ENCODE results near the gene ZNF407.

ZNF407 gene

DNA sequence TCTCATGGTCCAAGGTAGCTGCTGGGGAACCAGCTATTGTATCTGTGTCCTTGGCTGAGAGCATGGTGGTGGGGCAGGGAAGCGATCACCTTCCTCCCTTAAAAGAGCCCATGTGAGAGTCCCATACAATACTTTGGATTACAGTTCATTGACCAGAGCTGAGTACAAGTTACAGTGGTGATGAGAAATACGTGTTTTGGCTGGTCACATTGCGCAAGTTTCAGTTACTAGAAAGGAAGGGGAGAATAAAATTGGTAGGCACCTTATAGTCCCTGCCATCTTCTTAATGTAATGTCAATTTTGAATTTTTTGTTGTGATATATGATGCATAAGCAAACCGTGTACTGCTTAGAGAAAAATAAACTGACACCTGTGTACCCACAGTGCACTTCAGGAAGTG, 67.7 kb downstream of the ZNF407 start:
- in situ Hi-C loops (cut with HindIII; ENCODE audit: low sequenced_read_pairs): no loop called here

DNA sequence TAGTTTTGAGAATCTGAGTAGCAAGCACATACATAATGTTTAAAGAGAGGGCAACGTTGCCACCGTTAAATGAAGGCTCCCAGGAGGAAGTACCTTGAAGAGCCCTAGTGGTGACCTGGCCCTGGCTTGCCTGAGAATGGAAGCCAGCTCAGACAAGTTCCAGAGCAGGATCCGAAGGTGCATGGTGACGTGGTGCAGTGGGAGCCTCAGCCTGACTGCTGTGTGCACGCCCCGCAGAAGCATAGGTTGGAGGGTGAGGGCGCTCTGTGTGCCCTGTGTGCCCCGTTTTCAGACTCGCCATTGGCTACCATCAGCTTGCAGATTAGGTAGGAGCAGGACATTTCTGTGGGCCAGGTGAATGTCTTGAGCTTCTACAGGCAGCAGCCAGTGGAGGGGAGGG, 68.2 kb downstream of the ZNF407 start:
- in situ Hi-C loops (cut with HindIII; ENCODE audit: low sequenced_read_pairs): no loop called here

DNA sequence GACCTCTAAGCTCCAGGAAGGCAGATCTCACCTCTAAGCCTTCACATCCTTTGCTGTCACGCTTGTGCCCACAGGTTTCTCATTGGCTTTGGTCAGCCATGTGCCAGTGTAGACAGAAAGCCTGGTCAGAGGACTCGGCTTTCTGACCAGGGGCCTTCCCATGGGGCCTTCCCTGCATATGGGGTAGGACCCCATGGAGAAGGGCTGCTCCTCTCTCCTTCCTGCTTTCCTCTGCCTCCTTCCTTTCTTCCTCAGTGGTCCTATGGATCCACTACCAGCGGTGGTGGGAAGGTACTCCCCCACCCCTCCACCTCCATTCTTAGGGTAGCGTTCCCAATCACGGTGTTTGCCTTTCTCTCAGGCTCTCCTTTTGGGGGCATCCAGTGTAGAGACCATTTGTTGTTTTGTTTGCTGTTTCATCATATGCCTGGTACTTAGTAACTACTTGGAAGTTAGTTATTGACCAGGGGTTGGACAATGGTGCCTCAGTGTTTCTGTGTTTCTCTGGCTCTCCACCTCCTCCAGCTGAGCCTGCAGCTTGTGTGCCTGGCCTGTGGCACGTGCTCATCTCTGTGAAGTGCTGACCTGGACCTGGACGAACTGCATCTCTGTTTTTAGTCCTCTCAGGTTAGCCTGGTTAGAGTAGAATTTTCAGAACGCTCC, 71.6 kb downstream of the ZNF407 start:
- in situ Hi-C loops (cut with HindIII; ENCODE audit: low sequenced_read_pairs): no loop called here

DNA sequence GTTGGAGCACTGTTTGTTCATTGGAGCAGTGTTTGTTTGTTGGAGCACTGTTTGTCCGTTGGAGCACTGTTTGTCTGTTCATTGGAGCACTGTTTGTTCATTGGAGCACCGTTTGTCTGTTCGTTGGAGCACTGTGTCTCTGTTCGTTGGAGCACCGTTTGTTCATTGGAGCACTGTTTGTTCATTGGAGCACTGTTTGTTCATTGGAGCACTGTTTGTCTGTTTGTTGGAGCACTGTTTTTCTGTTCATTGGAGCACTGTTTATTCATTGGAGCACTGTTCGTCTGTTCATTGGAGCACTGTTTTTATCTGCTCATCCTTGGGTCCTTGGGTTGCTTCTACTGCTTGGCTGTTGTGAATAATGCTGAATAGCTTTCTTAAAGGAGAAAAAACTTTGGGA, 74.7 kb downstream of the ZNF407 start:
- in situ Hi-C loops (cut with HindIII; ENCODE audit: low sequenced_read_pairs): no loop called here

DNA sequence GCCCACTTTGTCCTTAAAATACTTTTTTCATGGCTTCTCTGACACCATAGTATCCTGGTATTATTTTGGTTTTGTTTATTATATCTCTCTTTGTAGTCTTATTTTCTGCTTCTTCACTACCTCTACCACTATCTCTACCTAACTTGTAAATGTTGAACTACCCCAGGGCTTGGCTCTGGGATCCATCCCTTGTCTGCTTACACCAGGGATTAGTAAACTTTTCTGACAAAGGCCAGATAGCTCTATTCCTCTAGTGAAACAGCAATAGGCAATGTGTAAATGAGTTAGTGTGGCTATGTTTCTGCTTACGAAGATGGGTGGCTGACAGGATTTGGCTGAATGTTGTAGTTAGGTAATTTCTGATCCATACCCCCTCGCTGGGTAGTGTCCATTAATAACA, 76.8 kb downstream of the ZNF407 start:
- in situ Hi-C loops (cut with HindIII; ENCODE audit: low sequenced_read_pairs): no loop called here

DNA sequence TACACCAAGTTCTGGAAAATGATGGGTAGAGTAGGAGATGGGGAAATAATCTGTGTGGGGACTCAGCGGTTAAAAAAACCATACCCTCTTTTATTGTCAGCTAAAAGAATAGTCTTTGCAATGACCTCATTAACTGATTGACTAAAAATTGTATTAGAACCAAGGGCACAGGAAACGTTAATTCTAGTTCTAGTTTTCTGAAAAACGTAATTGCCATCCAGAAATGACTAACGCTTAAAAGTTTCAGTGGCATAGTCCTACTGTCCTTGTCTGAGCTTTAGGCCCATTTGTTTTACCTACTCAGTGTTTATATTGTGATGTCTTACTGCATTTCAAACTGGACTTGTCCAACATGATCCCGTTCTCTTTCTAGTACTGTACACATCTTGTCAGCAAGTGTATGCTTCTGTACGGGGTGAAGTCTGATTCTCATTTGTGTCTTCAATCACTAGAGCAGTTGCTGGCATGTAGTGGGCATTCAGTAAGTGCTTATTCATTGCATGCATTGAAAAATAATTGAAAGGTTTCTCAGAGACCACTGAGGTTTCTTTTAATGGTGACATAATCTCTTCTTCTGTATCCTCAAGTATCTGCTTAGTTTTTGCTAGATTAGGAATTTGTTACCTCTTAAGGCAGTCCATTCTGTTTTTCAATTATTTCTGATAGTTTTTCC, 81.5 kb downstream of the ZNF407 start:
- in situ Hi-C loops (cut with HindIII; ENCODE audit: low sequenced_read_pairs): no loop called here

DNA sequence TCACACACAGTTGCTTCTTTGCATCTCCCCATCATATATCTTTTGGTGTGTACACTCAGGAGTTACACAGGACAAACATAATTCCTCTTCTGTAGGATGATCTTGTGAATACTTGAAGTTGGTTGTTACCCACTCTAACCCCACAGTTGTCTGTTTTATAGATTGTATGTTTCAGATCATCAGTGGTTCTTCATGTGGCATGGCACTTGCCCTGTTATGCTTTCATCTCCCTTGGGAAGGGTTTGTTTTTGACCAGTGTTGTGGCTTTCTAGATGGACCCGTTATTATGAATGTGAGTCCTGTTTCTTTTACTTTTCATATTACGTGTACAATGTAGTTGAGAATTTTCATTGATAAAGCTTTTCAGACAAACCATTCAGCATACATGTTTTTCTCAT, 82.0 kb downstream of the ZNF407 start:
- in situ Hi-C loops (cut with HindIII; ENCODE audit: low sequenced_read_pairs): no loop called here

DNA sequence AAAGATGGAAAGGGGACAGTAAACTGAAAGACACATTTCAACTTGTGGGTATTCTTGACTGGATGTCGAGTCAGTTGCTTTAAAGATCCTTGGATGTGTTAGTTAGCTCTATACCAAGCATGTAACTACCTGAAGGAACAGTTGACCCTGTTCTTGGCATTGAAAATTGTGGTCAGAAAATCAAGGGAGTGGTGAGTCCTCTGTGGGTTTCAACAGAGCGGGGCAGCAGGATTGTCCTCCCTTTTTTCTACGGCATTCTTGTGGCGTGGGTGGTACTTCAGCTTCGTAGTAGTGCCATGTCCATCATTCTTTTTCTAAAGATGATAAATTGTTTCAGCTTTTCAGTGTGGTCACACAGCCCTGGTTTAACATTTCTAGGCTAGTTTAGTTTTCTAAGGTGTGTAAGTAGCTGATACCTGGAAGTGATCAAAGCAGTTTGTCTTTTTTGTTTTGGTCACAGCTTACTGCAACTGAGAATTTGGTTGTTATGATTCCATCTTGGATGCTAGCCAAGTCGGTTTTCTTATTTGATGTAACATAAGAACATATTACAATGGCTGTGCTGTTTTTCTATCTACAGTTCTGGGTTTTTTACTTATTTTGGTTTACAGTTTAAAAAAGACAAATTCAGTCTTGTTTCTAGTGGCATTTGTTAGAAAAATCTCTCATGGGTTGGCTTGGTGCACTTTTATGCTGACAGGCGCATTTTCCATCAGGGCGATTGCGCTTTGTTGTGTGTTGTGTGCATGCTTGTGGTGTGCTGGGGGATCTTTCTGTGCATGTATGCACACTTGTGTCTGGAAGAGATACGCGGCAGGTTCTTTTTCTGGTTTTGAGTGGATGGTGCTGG, 84.7 kb downstream of the ZNF407 start:
- in situ Hi-C loops (cut with HindIII; ENCODE audit: low sequenced_read_pairs): no loop called here

DNA sequence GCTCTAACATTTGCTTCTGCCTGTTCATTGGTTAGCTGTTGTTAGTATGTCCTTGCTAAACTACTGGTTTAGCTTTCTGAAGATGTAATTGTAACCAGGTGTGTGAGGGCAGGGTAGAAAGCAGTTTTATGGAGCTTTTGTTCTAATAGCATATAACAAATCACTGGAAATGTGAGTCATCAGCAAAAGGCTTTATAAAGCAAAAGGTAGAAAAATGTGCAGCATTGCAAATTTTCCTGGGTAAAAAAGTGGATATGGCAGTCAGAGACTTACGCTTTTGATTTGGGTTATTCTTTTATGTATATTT, 85.3 kb downstream of the ZNF407 start:
- in situ Hi-C loops (cut with HindIII; ENCODE audit: low sequenced_read_pairs): no loop called here

DNA sequence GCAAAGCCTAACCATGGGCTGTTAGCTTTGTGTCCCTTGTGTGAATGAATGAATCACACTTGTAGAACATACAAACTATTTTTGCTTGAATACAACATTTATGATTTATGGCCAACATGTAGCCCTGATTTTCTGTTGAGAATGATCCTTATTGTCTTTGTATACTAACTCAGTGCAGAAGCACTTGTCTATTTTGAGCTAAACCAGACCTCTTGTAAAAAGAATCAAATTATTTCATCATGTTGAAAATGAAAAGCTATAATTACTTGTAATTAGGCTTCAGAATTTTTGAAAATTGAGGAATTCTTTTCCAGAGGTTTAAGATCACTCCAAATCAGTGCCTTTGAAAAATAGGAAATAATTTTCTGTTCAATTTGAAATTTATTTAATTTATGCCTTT, 85.9 kb downstream of the ZNF407 start:
- in situ Hi-C loops (cut with HindIII; ENCODE audit: low sequenced_read_pairs): no loop called here

DNA sequence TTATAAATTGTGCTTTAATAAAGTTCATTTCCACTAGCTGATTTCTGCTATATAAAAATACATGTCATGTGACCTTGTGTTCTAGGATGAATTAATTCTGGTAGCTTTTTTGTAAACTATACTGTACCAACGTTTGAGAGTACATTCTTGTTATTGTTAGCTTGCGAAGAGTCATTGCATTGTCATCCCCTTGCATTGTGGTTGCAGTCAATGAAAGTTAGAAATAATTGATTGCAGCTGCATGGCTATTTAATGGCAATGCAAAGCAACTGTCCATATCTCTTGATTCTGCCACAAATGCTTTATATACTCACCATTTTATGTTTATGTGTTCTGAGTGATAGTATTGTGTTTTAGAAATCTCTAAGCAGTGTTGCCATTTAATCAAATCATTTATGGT, 91.6 kb downstream of the ZNF407 start:
- in situ Hi-C loops (cut with HindIII; ENCODE audit: low sequenced_read_pairs): no loop called here

DNA sequence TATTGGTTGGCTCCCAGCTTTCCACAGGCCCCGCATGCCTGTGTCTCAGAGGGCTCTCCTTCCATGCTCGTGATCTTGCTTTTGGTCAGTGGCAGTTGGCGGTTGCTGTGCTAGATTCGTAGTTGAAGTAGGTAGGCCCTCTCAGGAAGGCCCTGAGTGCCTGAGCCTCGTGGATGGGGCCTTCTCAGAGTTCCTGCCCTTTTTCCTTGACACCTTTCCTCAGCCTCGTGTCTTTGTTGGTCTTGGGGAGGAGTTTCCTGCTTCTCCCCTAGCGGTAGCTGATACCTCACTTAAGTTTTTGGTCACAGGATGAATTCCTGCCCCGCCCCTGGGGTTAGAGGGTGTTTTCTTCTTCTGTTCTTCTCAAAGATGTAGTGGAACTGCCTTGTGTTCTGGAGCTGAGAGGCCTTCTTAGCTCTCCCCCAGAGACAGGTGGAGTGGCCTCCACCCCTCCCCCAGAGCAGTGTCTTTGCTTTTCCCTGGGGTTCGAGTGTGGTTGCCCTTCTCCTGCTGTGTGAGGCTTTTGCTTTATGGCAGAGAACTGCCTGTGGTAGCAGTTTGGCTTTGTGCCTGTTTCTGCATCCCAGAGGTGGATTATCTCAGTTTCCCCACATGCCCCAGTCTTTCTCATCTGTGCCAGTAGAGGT, 94.8 kb downstream of the ZNF407 start:
- in situ Hi-C loops (cut with HindIII; ENCODE audit: low sequenced_read_pairs): no loop called here

DNA sequence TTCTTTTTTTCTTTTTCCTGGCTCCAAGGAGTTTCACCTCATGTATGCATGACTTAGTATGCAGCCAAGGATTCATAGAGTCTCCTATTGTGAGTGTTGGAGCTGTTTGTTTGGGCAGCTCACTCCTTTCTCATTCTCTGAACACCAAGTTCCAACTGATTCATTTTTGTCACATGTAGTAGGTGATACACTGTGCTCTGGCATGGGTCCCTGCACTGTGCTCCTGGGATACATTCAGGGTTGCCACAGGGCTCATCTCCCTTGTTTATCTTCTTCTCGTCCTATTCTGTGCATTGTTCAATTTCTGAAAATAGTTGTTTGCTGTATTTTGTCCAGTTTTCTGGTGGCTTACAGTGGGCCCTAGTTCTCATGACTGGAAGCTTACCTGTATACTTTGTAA, 96.8 kb downstream of the ZNF407 start:
- in situ Hi-C loops (cut with HindIII; ENCODE audit: low sequenced_read_pairs): no loop called here

DNA sequence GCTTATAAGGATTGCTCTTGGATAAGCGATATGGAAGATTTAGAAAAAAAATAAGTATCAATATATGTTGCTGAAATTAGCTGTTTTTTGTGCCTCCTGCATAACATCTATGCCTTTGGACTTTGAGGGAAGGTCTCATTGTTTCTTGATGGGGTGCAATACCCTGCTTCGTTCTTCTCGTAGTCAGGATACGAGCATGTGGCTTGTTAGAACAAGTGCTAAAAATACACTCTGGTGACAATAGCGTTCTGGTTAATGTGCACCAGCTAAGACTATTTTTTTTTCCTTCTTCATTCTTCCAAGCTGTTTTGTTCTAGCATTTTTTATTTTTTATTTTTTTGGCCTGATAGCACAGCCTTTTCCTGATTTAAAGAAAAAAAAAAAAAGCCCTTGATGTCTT, 97.5 kb downstream of the ZNF407 start:
- in situ Hi-C loops (cut with HindIII; ENCODE audit: low sequenced_read_pairs): no loop called here

DNA sequence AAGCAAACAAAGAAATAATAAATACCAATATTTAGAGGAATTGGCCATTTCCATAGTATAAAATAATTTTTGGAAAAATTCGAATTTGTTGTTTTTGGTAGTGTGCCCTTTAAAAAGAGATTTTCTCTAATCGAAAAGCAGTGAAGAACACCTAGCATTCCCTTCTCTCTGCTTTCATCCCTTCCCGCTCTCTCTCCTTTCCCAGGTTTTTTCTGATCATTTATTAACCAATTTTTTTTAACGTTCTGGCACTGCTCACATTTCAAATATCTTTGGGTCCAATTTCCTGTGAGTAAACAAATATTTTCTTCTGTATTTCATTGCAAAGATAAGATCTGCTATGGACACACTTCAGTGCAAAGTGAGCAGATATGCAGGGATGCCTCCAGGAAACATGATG, 101.2 kb downstream of the ZNF407 start:
- in situ Hi-C loops (cut with HindIII; ENCODE audit: low sequenced_read_pairs): no loop called here

DNA sequence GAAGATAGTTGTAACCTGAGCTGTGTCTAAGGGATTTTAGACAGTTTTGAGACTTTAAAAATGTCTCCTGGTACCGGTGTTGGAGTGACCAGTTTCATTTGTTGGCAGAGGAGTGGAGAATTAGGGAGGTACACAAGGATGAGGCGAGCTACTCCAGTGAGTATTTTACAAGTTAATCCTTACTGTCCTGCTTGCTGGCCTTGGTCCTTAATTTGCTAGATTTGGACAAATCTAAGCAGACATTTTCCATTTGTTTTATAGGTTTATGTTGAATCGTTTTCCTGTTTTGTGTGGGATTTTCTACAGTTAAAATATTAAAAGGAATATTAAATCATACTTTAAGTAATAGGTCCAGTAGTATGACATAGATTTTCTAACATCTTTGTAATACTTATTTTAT, 101.8 kb downstream of the ZNF407 start:
- in situ Hi-C loops (cut with HindIII; ENCODE audit: low sequenced_read_pairs): no loop called here

DNA sequence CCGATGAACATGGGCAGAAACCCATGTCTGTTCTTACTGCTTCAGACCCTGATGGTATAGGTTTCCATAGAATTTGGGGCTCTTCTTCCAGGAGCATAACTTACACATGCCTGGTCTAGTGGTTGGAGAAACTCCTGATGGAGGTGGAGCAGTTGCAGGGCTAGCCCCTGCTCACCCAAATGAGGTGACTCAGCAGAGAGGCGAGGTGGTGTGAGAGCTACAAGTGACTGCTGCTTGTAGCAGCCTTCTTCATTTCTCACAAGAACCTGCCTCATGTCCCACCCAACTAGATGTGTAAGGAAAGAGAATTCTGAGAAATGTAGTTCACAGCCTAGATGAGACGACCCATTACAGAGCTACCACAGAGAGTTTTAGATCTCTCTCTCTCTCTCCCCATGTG, 105.3 kb downstream of the ZNF407 start:
- in situ Hi-C loops (cut with HindIII; ENCODE audit: low sequenced_read_pairs): no loop called here

DNA sequence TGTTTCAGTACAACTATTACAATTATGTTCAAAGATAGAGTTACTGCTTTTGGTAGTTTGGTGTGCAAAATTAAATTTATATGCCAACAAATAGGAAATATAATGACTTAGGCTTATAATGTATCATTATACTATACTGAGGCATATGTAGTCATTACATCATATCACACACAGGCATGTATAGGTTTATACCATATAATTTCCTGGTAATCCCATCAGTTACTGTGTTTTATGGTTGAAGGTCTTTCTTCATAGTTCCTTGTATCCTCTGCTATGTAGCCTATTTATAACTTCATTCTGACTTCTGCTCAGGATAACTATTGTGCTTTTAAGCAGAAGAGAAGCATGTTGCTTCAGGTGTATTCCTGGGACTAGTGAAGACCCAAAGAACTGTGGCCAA, 110.5 kb downstream of the ZNF407 start:
- in situ Hi-C loops (cut with HindIII; ENCODE audit: low sequenced_read_pairs): no loop called here

DNA sequence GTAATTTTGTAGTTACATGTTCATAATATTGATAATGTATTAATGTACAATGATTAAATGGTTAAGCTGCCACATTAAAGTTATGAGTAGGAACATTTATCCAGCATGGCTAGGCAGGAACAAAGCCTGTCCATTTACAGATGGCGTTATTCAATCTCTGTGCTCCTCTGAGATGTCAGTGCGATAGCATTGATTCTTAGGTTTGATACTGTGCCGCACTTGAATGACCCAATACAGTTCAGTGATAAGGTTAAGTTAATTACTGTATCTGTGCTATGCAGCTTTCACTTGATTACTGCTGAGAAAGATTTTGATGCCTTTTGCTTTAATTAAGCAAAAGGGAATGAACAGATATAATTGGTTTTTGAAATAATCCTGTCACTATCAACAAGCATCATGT, 111.8 kb downstream of the ZNF407 start:
- in situ Hi-C loops (cut with HindIII; ENCODE audit: low sequenced_read_pairs): no loop called here

DNA sequence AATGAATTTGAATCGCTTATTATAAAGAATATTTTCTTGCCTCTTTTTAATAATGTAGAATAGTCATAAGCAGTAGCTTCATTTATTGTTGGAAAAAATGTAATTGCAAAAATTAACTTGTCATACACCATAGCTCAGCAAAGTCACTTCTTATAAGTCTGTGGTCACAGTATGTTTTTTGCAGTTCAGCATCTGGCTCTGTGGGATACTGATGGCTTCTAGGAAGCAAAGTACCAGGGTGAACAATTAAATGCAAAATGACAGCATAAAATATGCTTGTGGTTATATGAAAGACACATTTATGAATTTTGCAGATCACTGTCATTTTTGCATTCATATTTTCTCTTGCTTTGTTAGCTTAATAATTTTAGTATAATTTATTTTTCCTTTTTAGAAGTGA, 116.5 kb downstream of the ZNF407 start:
- in situ Hi-C loops (cut with HindIII; ENCODE audit: low sequenced_read_pairs): no loop called here

DNA sequence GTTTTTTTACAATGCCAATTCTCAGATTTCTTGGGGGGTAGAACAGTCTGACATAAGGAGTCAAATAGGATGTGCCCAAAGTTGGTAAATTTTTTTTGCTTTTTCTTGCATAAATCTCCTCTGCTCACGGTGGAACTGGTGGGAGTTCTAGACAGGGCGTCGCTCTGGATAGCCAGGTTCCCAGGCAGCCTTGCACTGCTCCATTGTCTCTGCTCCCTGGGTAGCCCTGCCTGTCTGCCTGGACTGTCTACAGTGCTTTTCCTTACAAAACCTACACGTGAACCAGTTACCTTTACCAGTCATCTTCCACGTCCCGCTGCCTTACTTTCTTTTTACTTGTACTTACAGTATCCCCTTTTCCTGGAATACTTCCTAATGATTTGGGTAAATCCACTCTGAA, 117.1 kb downstream of the ZNF407 start:
- in situ Hi-C loops (cut with HindIII; ENCODE audit: low sequenced_read_pairs): no loop called here

DNA sequence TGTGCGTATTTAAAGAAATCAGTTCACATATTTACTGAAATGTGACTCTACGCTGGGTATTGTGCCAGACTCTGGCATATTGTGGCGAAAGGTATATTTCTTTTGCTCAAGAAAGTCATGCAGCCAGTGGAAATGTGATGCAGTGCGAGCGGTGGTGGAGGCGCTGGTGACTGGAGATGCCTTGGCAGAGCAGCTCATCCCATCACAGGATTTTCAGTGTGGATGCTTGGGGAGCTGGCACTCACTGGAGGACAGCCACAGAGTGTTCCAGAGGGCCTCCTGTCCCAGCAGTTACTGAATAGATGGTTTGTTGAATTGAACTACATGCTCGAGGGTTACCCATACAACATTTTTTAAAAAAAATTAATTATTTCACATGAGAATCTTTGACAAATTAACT, 117.6 kb downstream of the ZNF407 start:
- in situ Hi-C loops (cut with HindIII; ENCODE audit: low sequenced_read_pairs): no loop called here
